ENCODE data around the gene HDAC9. TPM values are rescaled to one million over a fixed set of nuclear protein-coding genes. Genes with fewer than 3 reads are reported as not detected.

HDAC9 gene
- total RNA-seq, 2 experiments from 2014 or later, result 0.61 to 0.71 TPM

DNA sequence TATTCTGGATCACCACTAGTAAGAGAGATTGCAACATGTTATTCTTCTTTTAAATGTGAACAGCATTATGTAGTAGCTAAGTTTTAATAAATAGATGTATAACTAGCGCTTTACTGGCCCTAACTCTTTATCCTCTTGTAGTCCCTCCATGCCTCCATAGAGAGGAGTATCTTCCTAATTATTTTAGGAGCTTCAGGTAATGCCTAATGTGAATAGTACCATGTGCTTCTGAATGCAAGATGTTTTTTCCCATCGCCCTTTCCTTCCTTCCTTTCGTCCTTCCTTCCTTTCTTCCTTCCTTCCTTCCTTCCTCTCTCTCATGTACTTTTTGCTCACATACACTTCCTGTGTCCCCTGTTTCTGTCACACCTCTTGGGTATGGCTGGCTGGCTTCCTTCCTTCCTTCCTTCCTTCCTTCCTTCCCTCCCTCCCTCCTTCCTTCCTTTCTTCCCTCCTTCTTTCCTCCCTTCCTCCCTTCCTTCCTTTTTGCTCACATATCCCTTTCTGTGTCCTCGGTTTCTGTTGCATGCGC, 290.7 kb downstream of the HDAC9 start:
- Mint-ChIP-seq H3K4me1 (no peaks in the 10 kb centered on the region), H3K9me3 (no peaks in the 10 kb centered on the region), H3K27me3 (no peaks in the 10 kb centered on the region), H3K4me3 (no peak overlapping the region), H3K27ac (no peak overlapping the region), H3K36me3 (no peaks in the 10 kb centered on the region)
- ATAC-seq (ENCODE audit: low read depth), result no peak
- no peak for DNase-seq
- POLR2A ChIA-PET, result no interaction called here

DNA sequence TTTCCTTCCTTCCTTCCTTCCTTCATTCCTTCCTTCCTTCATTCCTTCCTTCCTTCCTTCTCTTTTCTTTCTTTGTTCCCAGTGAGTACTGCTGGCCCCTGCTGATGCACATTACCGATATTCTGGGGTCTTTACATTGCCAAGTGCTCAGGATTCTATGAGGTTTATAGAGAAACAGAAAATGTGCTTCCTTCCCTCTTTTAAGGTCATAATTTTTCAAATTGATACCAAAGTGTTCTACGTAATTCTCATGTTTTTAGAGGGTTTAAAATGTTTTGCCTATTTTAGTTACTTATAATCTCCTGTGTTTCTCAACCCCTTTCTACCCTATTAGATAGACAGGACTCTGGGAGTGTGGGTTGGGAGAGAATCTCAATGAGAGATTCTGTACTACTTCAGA, 291.2 kb downstream of the HDAC9 start:
- no peaks in the 10 kb centered on the region for H3K4me1 Mint-ChIP-seq
- no peak for DNase-seq
- no peaks in the 10 kb centered on the region for H3K27me3 Mint-ChIP-seq
- H3K36me3 Mint-ChIP-seq, result no peaks in the 10 kb centered on the region
- no peak for ATAC-seq (ENCODE audit: low read depth)
- H3K27ac Mint-ChIP-seq, result no peak overlapping the region
- no peaks in the 10 kb centered on the region for H3K9me3 Mint-ChIP-seq
- no peak overlapping the region for H3K4me3 Mint-ChIP-seq
- POLR2A ChIA-PET, result no interaction called here

DNA sequence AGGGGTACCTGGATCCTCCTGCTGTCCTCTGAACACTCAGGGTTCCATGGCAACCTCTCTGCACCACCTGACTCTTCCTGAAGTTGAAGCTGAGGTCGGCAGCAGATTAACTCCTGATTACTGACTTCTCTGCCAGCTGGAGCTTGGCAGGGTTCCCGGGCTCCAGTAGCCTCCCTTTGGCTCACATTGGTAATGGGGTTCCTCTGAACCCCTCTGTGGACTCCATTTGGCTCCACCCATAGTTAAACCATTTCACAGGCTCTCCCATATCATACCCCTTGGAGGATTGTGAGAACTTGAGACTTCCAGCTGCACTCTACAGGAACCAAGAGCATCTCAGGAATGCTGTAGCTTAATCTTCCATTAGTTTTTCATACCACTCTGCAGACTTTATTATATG, 292.5 kb downstream of the HDAC9 start:
- no peaks in the 10 kb centered on the region for H3K9me3 Mint-ChIP-seq
- H3K27me3 Mint-ChIP-seq, result no peaks in the 10 kb centered on the region
- no peak for ATAC-seq (ENCODE audit: low read depth)
- POLR2A ChIA-PET, result no interaction called here
- H3K4me3 Mint-ChIP-seq, result no peak overlapping the region
- no peak overlapping the region for H3K27ac Mint-ChIP-seq
- no peaks in the 10 kb centered on the region for H3K36me3 Mint-ChIP-seq
- no peak for DNase-seq
- H3K4me1 Mint-ChIP-seq, result no peaks in the 10 kb centered on the region

DNA sequence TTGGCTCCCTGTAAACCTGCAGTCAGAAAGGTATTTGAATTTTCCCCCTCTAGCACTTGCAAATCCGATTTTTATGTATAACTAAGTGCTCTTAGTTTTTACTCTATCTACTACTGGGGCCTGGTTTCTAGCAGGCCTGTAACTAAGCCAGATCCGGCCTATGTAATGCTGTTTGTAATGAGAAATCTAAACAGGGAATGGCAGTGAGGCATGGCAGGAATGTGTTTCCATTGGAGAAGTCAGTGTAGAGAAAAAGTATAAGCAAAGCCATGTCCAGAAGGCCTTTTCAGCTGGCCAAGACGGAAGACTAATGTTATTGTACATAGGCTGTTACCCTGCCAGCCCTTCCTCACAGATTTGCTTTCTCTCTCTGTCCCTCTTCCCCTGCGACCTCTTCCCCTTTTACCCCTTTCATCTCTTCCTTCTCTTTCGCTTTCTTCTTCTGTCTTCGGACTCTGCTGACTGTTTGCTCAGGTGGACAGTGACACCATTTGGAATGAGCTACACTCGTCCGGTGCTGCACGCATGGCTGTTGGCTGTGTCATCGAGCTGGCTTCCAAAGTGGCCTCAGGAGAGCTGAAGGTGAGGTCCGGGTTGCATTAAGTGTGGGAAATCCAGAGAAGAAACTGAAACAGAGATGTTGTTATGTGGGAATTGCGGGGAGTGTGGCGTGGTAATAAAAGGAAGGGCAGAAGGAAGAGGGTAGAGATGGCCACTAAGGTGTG, 297.5 kb downstream of the HDAC9 start:
- Mint-ChIP-seq H3K36me3 (no peaks in the 10 kb centered on the region), H3K9me3 (no peaks in the 10 kb centered on the region), H3K4me1 (no peaks in the 10 kb centered on the region), H3K27ac (no peak overlapping the region), H3K27me3 (no peaks in the 10 kb centered on the region), H3K4me3 (no peak overlapping the region)
- POLR2A ChIA-PET, result no interaction called here
- no peak for DNase-seq
- ATAC-seq (ENCODE audit: low read depth), result no peak

DNA sequence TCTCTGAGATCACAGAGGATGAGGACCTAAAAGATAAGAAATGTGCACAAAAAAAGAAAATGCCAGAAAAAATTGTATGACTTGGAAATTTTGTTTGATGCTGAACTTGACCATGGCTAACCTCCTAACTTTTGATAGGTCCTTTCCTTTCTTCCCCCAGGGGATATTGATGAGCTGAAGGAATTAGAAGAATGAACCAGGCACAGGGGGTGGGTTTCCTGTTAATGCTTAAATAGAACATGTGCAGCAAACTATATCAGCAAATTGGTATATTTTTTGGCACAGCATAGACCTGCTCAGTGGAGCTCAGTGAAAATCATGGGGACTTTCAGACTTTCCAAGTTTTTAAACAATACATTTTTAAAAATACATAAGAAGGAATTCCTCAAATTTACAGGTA, 300.7 kb downstream of the HDAC9 start:
- ATAC-seq (ENCODE audit: low read depth), result no peak
- Mint-ChIP-seq H3K36me3 (no peaks in the 10 kb centered on the region), H3K4me3 (no peak overlapping the region), H3K4me1 (no peaks in the 10 kb centered on the region), H3K9me3 (no peaks in the 10 kb centered on the region), H3K27me3 (no peaks in the 10 kb centered on the region), H3K27ac (no peak overlapping the region)
- DNase-seq, result no peak
- POLR2A ChIA-PET, result no interaction called here

DNA sequence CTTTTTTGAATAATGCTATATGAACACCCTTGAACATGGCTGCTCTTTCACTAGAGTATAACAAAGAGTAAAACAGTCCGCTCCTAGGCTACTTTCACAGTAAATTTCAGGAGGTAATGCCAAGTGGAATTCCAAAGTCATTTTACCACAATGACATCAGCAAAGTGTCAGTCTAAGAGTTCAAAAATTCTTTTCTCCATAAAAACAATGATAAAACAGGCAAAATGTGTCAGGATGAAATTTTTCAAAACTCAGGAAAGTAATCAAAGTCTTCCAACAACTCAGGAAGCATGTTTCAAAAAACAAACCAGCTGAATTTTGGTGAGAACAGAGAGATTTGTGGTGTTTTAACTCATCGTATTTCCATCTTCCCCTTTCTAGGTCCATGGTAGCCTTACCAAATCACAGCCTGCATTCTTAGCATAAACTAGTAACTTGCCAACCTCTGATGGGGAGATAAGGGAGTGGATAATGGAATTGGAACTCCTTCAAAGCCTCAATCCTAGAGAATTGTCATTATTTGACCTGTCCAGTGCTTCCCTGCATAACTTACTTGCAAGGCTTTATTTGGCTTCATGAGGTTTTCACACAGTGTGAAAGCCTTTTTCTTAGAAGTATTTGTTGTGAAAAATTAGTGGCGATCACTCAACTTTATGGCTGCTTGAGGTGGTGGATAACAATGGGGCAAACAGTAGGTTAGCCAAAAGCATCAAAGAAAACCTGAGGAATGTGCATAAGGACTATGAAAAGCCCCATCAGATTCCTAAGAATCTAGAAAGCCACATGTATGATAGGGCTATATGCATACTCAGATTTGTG, 302.7 kb downstream of the HDAC9 start:
- no peaks in the 10 kb centered on the region for H3K36me3 Mint-ChIP-seq
- POLR2A ChIA-PET, result no interaction called here

DNA sequence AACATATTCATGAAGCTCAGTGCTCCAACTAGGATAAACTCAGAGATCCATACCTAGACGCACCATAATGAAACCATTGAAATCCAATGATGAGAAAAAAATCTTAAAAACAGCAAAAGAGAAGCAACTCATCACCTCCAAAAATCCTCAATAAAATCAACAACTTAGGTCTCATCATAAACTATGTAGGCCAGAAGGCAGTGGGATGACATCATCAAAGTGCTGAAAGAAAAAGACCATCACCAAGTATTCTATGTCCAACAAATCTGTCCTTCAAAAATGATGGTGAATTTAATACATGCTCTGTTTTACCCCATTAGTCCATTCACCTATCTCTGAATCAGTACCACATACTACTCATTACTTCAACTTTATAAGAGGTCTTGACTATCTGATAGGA, 304.4 kb downstream of the HDAC9 start:
- POLR2A ChIA-PET, result no interaction called here
- Mint-ChIP-seq H3K4me1 (no peaks in the 10 kb centered on the region), H3K9me3 (no peaks in the 10 kb centered on the region), H3K36me3 (no peaks in the 10 kb centered on the region), H3K27ac (no peak overlapping the region), H3K27me3 (no peaks in the 10 kb centered on the region), H3K4me3 (no peak overlapping the region)
- DNase-seq, result no peak
- no peak for ATAC-seq (ENCODE audit: low read depth)

More for the DNA sequence above, 302.7 kb downstream of the HDAC9 start:
- H3K4me1 Mint-ChIP-seq, result no peaks in the 10 kb centered on the region
- DNase-seq, result no peak
- H3K4me3 Mint-ChIP-seq, result no peak overlapping the region
- no peak for ATAC-seq (ENCODE audit: low read depth)
- H3K27me3 Mint-ChIP-seq, result no peaks in the 10 kb centered on the region
- no peak overlapping the region for H3K27ac Mint-ChIP-seq
- H3K9me3 Mint-ChIP-seq, result no peaks in the 10 kb centered on the region

DNA sequence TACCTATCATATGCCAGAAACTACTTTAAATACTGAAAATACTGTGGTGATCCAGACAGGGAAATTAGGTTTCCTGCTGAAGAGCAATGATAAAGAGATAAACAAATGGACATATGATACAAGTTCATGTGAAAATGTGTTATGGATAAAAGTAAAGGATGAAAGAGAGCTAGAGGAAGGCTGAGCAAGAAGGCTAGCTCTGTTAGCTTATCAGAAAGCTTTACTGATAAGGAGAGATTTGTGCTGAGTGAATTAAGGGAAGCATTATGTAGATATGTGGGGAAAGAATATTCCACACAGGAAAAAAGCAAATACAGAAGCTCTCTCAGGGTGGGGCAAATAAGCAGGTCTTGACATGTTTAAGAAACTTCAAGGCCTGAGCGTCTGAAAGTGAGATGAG, 308.4 kb downstream of the HDAC9 start:
- ATAC-seq (ENCODE audit: low read depth) (no peak), DNase-seq (no peak)
- H3K27ac Mint-ChIP-seq, result no peak overlapping the region
- H3K4me1 Mint-ChIP-seq, result no peaks in the 10 kb centered on the region
- POLR2A ChIA-PET, result no interaction called here
- peaks cover 2% of the 10 kb centered on the region for H3K9me3 Mint-ChIP-seq
- no peak overlapping the region for H3K4me3 Mint-ChIP-seq
- H3K27me3 Mint-ChIP-seq, result no peaks in the 10 kb centered on the region
- H3K36me3 Mint-ChIP-seq, result no peaks in the 10 kb centered on the region

DNA sequence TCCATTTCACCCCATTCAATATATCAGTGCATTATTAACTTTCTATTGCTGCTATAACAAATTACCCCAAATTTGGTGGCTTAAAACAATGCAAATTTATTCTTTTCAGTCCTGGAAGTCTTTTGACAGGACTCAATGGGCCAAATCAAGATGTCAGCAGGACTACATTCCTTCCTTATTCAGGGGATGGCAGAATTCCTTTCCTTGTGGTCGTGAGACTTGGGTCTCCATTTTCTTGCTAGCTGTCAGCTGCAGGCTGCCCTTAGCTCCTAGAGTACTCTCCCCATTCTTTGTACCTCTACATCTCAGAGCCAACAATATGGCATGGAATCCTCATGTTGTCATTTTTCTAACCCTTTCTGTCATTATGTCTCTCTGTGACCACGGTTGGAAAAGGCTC, 310.6 kb downstream of the HDAC9 start:
- POLR2A ChIA-PET, result no interaction called here
- no peak overlapping the region for H3K27ac Mint-ChIP-seq

DNA sequence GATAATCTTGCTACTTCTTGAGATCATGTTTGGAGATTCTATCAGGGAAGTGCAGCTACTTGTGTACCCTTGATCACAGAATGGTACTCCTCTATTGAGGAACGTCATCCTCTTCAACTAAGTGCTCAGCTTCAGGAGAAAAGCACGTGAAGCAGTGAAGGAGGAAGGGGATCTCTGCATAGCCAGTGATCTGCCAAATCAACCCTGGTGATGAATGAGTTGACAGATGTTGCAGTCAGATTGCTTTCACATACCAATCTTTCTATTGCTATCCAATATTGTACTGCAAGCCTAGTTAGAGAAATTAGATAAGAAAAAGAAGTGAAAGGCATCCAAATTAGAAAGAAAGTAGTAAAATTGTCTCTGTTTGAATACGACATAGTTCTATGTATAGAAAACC, 312.5 kb downstream of the HDAC9 start:
- DNase-seq, result no peak
- POLR2A ChIA-PET, result no interaction called here
- no peak for ATAC-seq (ENCODE audit: low read depth)
- H3K36me3 Mint-ChIP-seq, result no peaks in the 10 kb centered on the region
- peaks cover 3% of the 10 kb centered on the region for H3K9me3 Mint-ChIP-seq
- no peak overlapping the region for H3K27ac Mint-ChIP-seq
- no peak overlapping the region for H3K4me3 Mint-ChIP-seq
- H3K4me1 Mint-ChIP-seq, result no peaks in the 10 kb centered on the region
- H3K27me3 Mint-ChIP-seq, result no peaks in the 10 kb centered on the region

More for the DNA sequence above, 310.6 kb downstream of the HDAC9 start:
- DNase-seq (no peak), ATAC-seq (ENCODE audit: low read depth) (no peak)
- no peaks in the 10 kb centered on the region for H3K4me1 Mint-ChIP-seq
- no peak overlapping the region for H3K4me3 Mint-ChIP-seq
- no peaks in the 10 kb centered on the region for H3K36me3 Mint-ChIP-seq
- peaks cover 2% of the 10 kb centered on the region for H3K9me3 Mint-ChIP-seq
- H3K27me3 Mint-ChIP-seq, result no peaks in the 10 kb centered on the region

DNA sequence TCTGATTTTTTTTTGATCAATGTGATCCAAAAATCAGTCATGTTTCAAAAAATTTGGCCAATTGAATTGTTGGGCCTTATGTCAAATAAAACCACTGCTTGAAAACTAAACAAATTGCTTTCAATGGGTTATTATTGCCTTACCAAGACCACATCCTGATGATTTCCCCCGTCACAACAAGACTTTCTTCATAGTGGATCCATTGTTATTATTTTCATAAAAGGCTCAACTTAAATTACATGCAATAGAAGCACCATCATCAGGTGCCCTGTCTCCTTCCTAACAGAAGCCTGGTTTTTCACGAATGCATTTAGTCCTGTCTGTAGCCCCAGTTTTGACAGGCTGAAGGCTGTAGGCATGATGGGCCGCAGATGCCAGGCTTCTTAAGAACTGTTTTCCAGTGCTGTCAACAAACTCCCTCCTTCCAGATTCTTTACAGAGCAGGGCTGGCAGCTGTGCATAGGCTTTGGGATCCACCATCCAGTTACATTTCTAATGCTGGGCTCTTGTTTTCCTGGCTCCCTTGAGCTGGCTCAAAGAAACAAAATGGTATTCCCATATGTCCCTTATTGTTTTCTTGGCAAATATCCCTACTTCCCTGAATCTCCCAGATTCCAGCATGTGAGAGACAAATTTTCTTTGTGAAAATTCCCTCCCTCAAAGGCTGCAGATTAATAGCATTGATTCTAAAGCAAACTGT, 319.9 kb downstream of the HDAC9 start:
- Mint-ChIP-seq H3K4me1 (no peaks in the 10 kb centered on the region), H3K4me3 (no peak overlapping the region), H3K36me3 (no peaks in the 10 kb centered on the region), H3K9me3 (peaks cover 2% of the 10 kb centered on the region), H3K27ac (no peak overlapping the region), H3K27me3 (no peaks in the 10 kb centered on the region)
- ATAC-seq (ENCODE audit: low read depth) (no peak), DNase-seq (no peak)
- POLR2A ChIA-PET, result no interaction called here

DNA sequence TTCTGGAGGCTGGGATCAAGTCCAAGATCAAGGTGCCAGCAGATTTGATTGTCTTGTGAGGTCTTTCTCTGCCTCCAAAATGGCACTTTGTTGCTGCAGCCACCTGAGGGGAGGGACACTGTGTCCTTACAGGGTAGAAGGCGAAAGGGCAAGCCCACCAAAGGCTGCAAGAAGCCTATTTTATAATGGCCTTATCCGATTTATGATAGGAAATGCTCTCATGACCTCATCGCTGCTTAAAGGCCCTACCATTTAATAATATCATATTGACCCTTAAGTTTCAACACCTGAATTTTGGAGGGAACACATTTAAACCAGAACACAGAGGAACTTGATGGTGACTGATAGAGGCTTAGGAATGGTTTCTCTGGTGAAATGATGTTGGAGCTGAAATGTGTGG, 325.4 kb downstream of the HDAC9 start:
- Mint-ChIP-seq H3K27me3 (no peaks in the 10 kb centered on the region), H3K4me1 (no peaks in the 10 kb centered on the region), H3K9me3 (no peaks in the 10 kb centered on the region), H3K36me3 (no peaks in the 10 kb centered on the region), H3K4me3 (no peak overlapping the region), H3K27ac (no peak overlapping the region)
- DNase-seq (no peak), ATAC-seq (ENCODE audit: low read depth) (no peak)
- POLR2A ChIA-PET, result no interaction called here

DNA sequence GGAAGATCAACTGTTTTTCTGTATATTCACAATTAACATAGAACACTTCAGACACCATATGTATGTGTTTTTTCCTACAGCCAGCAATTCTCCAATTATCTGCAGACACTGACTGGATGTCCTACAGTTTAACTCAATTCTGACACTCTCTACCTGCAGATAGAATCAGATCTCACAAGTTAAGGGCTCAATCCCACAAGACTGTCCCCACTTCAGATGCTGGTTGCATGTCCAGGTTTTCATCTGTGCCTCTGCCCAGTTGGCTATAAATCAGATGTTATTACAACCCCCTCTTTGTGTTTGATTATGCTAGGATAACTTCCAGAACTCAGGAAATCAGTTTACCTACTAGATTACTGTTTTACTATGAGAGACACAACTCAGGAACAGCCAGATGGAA, 326.0 kb downstream of the HDAC9 start:
- no peak overlapping the region for H3K4me3 Mint-ChIP-seq
- POLR2A ChIA-PET, result no interaction called here
- no peak for ATAC-seq (ENCODE audit: low read depth)
- no peaks in the 10 kb centered on the region for H3K9me3 Mint-ChIP-seq
- H3K27ac Mint-ChIP-seq, result no peak overlapping the region
- no peak for DNase-seq
- no peaks in the 10 kb centered on the region for H3K36me3 Mint-ChIP-seq
- no peaks in the 10 kb centered on the region for H3K4me1 Mint-ChIP-seq
- H3K27me3 Mint-ChIP-seq, result no peaks in the 10 kb centered on the region

DNA sequence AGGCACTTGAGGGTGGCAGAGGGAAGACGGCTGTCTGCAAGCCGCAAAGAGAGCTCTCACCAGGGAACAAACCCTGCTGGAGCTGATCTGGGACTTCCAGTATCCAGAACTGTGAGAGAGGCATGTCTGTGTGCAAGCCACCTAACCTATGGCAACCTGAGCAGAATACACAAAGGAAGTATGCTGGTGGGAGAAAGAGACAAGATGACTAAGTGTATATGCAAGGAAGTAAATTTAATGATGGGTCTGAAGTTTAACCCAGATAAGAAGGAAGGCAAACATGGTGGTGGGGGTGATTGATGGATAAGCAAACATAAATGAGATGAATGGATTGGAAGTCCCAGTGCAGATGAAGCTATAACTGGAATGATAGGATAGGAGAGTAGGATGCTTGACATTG, 328.6 kb downstream of the HDAC9 start:
- H3K4me3 Mint-ChIP-seq, result no peak overlapping the region
- POLR2A ChIA-PET, result no interaction called here
- no peak overlapping the region for H3K27ac Mint-ChIP-seq
- H3K4me1 Mint-ChIP-seq, result no peaks in the 10 kb centered on the region
- no peaks in the 10 kb centered on the region for H3K9me3 Mint-ChIP-seq
- no peaks in the 10 kb centered on the region for H3K27me3 Mint-ChIP-seq
- DNase-seq (no peak), ATAC-seq (ENCODE audit: low read depth) (no peak)
- H3K36me3 Mint-ChIP-seq, result no peaks in the 10 kb centered on the region
